Neural progenitor cell (in vitro differentiated cells): ENCODE measurements around the gene LRRC63.

ENCODE experiments used
- EZH2 ChIP-seq: fragments of 200-600 bp; sonication (generic); IDR thresholded peaks from 2 replicates; pipeline ENCODE4 v1.6.1; 2017; ENCODE audit warnings: antibody characterized with exemption, mild to moderate bottlenecking, moderate library complexity
- EZH2phosphoT487 ChIP-seq: fragments of 200-600 bp; sonication (generic); IDR thresholded peaks from 2 replicates; pipeline ENCODE4 v1.6.1; 2017; ENCODE audit warnings: antibody characterized with exemption
- TF ChIP-seq, protein P1 (sequence below): fragments of 200-600 bp; sonication (generic); IDR thresholded peaks from 2 replicates; pipeline ENCODE4 v1.5.1; 2017; ENCODE audit warnings: antibody characterized with exemption, mild to moderate bottlenecking

DNA sequence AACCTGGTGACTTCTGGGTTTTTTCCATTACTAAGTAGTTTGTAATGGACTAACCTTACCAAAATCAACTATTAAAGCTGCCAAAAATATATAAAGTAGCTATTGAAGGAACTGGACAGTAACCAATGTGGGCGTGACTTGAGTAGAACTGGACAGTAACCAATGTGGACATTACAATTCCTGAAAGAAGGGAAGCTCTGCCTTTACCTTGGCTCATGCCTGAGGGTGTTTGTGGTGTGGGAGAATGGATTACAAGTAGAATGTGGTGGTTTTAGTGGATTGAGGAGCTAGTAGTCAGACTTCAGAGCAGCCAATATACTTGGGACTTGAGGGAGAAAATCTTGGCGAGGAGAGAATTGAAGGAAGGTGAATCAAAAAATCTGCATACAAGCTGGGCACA, 17.5 kb downstream of the LRRC63 start:
- TF ChIP-seq, protein P1, sequence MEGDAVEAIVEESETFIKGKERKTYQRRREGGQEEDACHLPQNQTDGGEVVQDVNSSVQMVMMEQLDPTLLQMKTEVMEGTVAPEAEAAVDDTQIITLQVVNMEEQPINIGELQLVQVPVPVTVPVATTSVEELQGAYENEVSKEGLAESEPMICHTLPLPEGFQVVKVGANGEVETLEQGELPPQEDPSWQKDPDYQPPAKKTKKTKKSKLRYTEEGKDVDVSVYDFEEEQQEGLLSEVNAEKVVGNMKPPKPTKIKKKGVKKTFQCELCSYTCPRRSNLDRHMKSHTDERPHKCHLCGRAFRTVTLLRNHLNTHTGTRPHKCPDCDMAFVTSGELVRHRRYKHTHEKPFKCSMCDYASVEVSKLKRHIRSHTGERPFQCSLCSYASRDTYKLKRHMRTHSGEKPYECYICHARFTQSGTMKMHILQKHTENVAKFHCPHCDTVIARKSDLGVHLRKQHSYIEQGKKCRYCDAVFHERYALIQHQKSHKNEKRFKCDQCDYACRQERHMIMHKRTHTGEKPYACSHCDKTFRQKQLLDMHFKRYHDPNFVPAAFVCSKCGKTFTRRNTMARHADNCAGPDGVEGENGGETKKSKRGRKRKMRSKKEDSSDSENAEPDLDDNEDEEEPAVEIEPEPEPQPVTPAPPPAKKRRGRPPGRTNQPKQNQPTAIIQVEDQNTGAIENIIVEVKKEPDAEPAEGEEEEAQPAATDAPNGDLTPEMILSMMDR, result no peak
- TF ChIP-seq EZH2, result no peak
- no peak for TF ChIP-seq EZH2phosphoT487
